Smooth muscle cell (in vitro differentiated cells): Measurements from ENCODE around the gene DGCR2. TPM values are rescaled to one million over a fixed set of nuclear protein-coding genes. Genes with fewer than 3 reads are reported as not detected.

Experiments
- DNase-seq: peaks from one replicate; lab custom pipeline; 2025; ENCODE audit not compliant: unreplicated experiment; lab: John Stamatoyannopoulos, UW
- H2AFZ ChIP-seq: fragments of 200-600 bp; sonication (generic); 2 replicates; pipeline ENCODE4 v1.6.0; 2016; ENCODE audit warnings: antibody characterized with exemption, low read depth, mild to moderate bottlenecking
- H3F3A ChIP-seq: fragments of 200-600 bp; sonication (generic); 2 replicates; pipeline ENCODE4 v1.6.0; 2017; ENCODE audit warnings: antibody characterized with exemption, low read depth
- H3K27ac ChIP-seq: fragments of 200-600 bp; sonication (generic); 2 replicates; pipeline ENCODE4 v1.5.1; 2016; ENCODE audit warnings: low read depth, mild to moderate bottlenecking
- H3K27me3 ChIP-seq: fragments of 200-600 bp; sonication (generic); 2 replicates; pipeline ENCODE4 v1.6.1; 2016; ENCODE audit warnings: low read depth, mild to moderate bottlenecking
- H3K36me3 ChIP-seq: fragments of 200-600 bp; sonication (generic); 2 replicates; pipeline ENCODE4 v1.5.1; 2016; ENCODE audit warnings: low read depth
- H3K4me1 ChIP-seq: fragments of 200-600 bp; sonication (generic); 2 replicates; pipeline ENCODE4 v1.5.1; 2016; ENCODE audit warnings: low read depth
- H3K4me2 ChIP-seq: fragments of 200-600 bp; sonication (generic); 2 replicates; pipeline ENCODE4 v1.6.0; 2016; ENCODE audit warnings: mild to moderate bottlenecking
- H3K4me3 ChIP-seq: fragments of 200-600 bp; sonication (generic); 2 replicates; pipeline ENCODE4 v1.5.1; 2016; ENCODE audit warnings: mild to moderate bottlenecking
- H3K79me2 ChIP-seq: fragments of 200-600 bp; sonication (generic); 2 replicates; pipeline ENCODE4 v1.6.0; 2016; ENCODE audit warnings: low read depth, mild to moderate bottlenecking
- H3K9ac ChIP-seq: fragments of 200-600 bp; sonication (generic); 2 replicates; pipeline ENCODE4 v1.6.0; 2016; ENCODE audit warnings: low read depth
- H3K9me3 ChIP-seq: fragments of 200-600 bp; sonication (generic); replicated peaks from 2 replicates; pipeline ENCODE4 v1.5.1; 2016; ENCODE audit warnings: low read depth
- H4K20me1 ChIP-seq: fragments of 200-600 bp; sonication (generic); 2 replicates; pipeline ENCODE4 v1.6.0; 2016; ENCODE audit warnings: low read depth
- CTCF ChIP-seq: fragments of 200-600 bp; sonication (generic); IDR thresholded peaks from 2 replicates; pipeline ENCODE4 v1.5.1; 2017; ENCODE audit warnings: borderline replicate concordance, mild to moderate bottlenecking, antibody characterized with exemption; ENCODE audit not compliant: insufficient read depth, poor library complexity, severe bottlenecking
- WGBS: methylation state at CpG from one replicate; pipeline ENCODE4 v1.1.7; 2016; ENCODE audit warnings: low lambda C conversion rate; 5-methylcytosine and 5-hydroxymethylcytosine counted together
- polyA plus RNA-seq: library from polyadenylated mRNA; unstranded; fragments of >200 nt; fragmentation: Nextera tagmentation; extraction: Ambion mirVana; gene quantifications from 2 replicates; pipeline ENCODE4 v1.2.1, GENCODE V29; 2016
- total RNA-seq: library from RNA; depleted of rRNA; stranded (reverse); fragments of >200 nt; gene quantifications from 2 replicates; pipeline ENCODE4 v1.2.3, GENCODE V29; 2014

Gene DGCR2
- total and polyA plus RNA-seq, 2 experiments from 2014 or later: 46.7 to 53.2 TPM

DNA sequence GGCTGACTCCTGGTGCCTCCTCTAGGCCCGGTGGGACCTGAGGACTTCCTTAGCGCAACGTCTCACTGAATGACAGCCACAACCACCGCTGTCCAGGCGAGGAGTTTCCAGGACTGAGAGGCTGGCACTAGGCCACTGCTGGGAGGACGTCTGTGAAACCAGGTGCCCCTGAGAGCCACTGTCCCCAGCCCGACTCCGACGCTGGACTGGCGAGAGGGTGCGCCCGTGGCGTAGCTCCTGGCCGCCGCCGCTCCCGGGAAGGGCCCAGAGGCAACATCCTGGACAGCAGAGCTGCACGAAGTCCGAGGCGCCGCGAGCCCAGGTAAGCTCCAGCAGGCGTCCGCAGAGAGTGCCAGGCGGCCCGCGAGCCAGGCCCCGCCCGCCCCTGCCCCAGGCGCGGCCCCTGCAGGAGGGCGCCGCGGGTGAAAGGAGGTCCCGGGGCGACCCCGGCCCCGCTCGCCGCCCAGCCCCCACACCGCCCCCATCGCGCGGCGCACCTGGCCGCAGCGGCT, 525 bp downstream of the DGCR2 start:
- Histone ChIP-seq H3K27me3 (no peaks in the 10 kb centered on the region), H3K9me3 (no peaks in the 10 kb centered on the region), H3K4me3 (peak overlapping the region; percentile 98), H4K20me1 (peaks cover 49% of the 10 kb centered on the region), H3K79me2 (peaks cover 52% of the 10 kb centered on the region), H3K27ac (peak overlapping the region; percentile 69), H2AFZ (peak overlapping the region; percentile 95), H3K4me1 (peaks cover 6% of the 10 kb centered on the region), H3K4me2 (peak overlapping the region; percentile 88), H3K36me3 (no peaks in the 10 kb centered on the region), H3F3A (no peaks in the 10 kb centered on the region), H3K9ac (peak overlapping the region; percentile 92)
- whole genome bisulfite sequencing: 1% methylated on average over 39 of the region's 47 CpGs
- DNase-seq: peak; percentile 36
- TF ChIP-seq CTCF: no peak

GRCh38 chr22:19120829-19121630, 1.2 kb downstream of the DGCR2 start:
- peak overlapping the region; percentile 88 for H3K4me2 ChIP-seq
- H3K4me3 ChIP-seq: peak overlapping the region; percentile 98
- H3K9me3 ChIP-seq: no peaks in the 10 kb centered on the region
- H3K79me2 ChIP-seq: peaks cover 59% of the 10 kb centered on the region
- no peaks in the 10 kb centered on the region for H3F3A ChIP-seq
- H3K27me3 ChIP-seq: no peaks in the 10 kb centered on the region
- DNase-seq: no peak
- peak overlapping the region; percentile 69 for H3K27ac ChIP-seq
- peak overlapping the region; percentile 92 for H3K9ac ChIP-seq
- peaks cover 56% of the 10 kb centered on the region for H4K20me1 ChIP-seq
- no peak for TF ChIP-seq CTCF
- H2AFZ ChIP-seq: no peak overlapping the region
- peaks cover 6% of the 10 kb centered on the region for H3K4me1 ChIP-seq
- H3K36me3 ChIP-seq: no peaks in the 10 kb centered on the region
- 16% methylated on average over 23 of the region's 23 CpGs for WGBS

GRCh38 chr22:19119949-19120348, 2.3 kb downstream of the DGCR2 start:
- no peaks in the 10 kb centered on the region for H3K36me3 ChIP-seq
- peaks cover 68% of the 10 kb centered on the region for H3K79me2 ChIP-seq
- H4K20me1 ChIP-seq: peaks cover 66% of the 10 kb centered on the region
- H3K4me1 ChIP-seq: peaks cover 6% of the 10 kb centered on the region
- no peak overlapping the region for H3K9ac ChIP-seq
- no peak overlapping the region for H3K4me3 ChIP-seq
- 96% methylated on average over 8 of the region's 8 CpGs for WGBS
- no peak for DNase-seq
- H3K9me3 ChIP-seq: no peaks in the 10 kb centered on the region
- no peak for TF ChIP-seq CTCF
- no peak overlapping the region for H3K4me2 ChIP-seq
- no peak overlapping the region for H2AFZ ChIP-seq
- peak overlapping the region; percentile 69 for H3K27ac ChIP-seq
- no peaks in the 10 kb centered on the region for H3F3A ChIP-seq
- no peaks in the 10 kb centered on the region for H3K27me3 ChIP-seq
